Fibroblast of pulmonary artery (primary cell): Measurements from ENCODE around the gene GBP2.

Source experiments
- DNase-seq: peaks from one replicate; pipeline ENCODE4 v3.0.0-alpha.2; 2010; ENCODE audit warnings: low read depth
- H3K4me3 ChIP-seq: replicated peaks from 2 replicates; pipeline ENCODE4 v1.5.1; 2011; ENCODE audit warnings: low read depth, mild to moderate bottlenecking, control low read depth, low read length, moderate library complexity
- CTCF ChIP-seq: IDR thresholded peaks from 2 replicates; pipeline ENCODE4 v1.5.1; 2011; ENCODE audit warnings: mild to moderate bottlenecking, control low read depth, low read length, inconsistent platforms; ENCODE audit errors: missing control alignments

Gene GBP2

GRCh38 chr1:89125240-89125912, 538 bp downstream of the GBP2 start:
- TF ChIP-seq CTCF = no peak
- peak overlapping the region; percentile 57 for H3K4me3 ChIP-seq
- no peak for DNase-seq

- H3K4me3 ChIP-seq = no peak overlapping the region
- DNase-seq = no peak
- no peak for TF ChIP-seq CTCF
These were observed 4.3 kb downstream of the GBP2 start for GRCh38 chr1:89121641-89122040.

GRCh38 chr1:89114662-89115061, 11.3 kb downstream of the GBP2 start:
- H3K4me3 ChIP-seq = no peak overlapping the region
- no peak for DNase-seq
- TF ChIP-seq CTCF = no peak

GRCh38 chr1:89112871-89113613, 12.9 kb downstream of the GBP2 start:
- no peak overlapping the region for H3K4me3 ChIP-seq
- DNase-seq = no peak
- TF ChIP-seq CTCF = no peak

- TF ChIP-seq CTCF = no peak
- no peak overlapping the region for H3K4me3 ChIP-seq
- no peak for DNase-seq
These were observed 21.2 kb downstream of the GBP2 start for GRCh38 chr1:89104687-89105086.

GRCh38 chr1:89104147-89104546, 21.8 kb downstream of the GBP2 start:
- no peak for DNase-seq
- no peak for TF ChIP-seq CTCF
- no peak overlapping the region for H3K4me3 ChIP-seq
